Bronchial epithelial cell (primary cell): ENCODE results near the gene APOL3. TPM values are rescaled to one million over a fixed set of nuclear protein-coding genes. Genes with fewer than 3 reads are reported as not detected.

Experiments used
- DNase-seq: peaks from one replicate; pipeline ENCODE4 v3.0.0-alpha.2; 2010; ENCODE audit warnings: low read depth
- FAIRE-seq: peaks from 2 replicates; lab custom pipeline; 2011; peaks lifted over from hg19 to GRCh38; lab: Jason Lieb, UNC
- H3K27me3 ChIP-seq: 2 replicates; pipeline ENCODE4 v1.5.1; 2011; ENCODE audit warnings: low read length; ENCODE audit not compliant: control insufficient read depth, insufficient read depth
- H3K36me3 ChIP-seq: 2 replicates; pipeline ENCODE4 v1.5.1; 2011; ENCODE audit warnings: low read length; ENCODE audit not compliant: control insufficient read depth, insufficient read depth
- H3K4me3 ChIP-seq: 2 replicates; pipeline ENCODE4 v1.5.1; 2011; ENCODE audit warnings: mild to moderate bottlenecking, low read depth, low read length, control low read depth
- total RNA-seq: library from RNA; depleted of rRNA; stranded (reverse); fragments of >200 nt; gene quantifications from 2 replicates; pipeline ENCODE4 v1.2.1, GENCODE V29; 2014
- TF ChIP-seq, protein P1 (sequence below): IDR thresholded peaks from 2 replicates; pipeline ENCODE4 v1.5.1; 2011; ENCODE audit warnings: mild to moderate bottlenecking, moderate library complexity, low read length, control low read depth, inconsistent platforms; ENCODE audit not compliant: insufficient read depth, severe bottlenecking

Gene APOL3
- total RNA-seq, 1 donor from 2014 or later, result not detected

DNA sequence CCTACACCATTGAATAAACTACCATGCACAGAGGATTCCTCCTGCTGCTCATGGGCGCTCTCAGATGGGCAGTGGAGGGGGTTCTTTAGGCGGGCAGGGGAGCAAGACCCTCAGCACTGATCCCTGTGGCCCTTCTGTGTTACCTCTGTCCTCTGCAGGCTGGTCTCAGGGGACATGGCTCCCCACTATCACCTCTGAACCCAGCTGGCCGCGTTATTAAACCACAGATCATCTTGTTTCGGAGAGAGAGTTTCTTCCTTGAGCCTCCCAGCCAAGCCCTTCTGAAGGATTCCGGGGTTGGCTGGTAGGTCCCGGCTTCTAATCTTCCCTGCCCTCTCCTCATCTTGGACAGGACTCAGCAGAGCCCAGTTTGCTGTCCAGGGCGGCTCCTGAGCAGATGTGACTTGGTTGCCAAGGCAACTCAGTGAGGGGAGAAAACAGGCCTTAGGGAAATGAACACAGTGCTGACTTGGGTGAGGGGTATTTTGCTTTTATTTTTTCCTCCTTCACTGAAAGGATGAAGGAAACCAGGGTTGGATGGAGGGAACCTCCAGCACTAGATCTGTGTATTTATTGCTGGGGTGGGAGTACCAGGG, 13.3 kb downstream of the APOL3 start:
- no peak for FAIRE-seq
- TF ChIP-seq, protein P1, sequence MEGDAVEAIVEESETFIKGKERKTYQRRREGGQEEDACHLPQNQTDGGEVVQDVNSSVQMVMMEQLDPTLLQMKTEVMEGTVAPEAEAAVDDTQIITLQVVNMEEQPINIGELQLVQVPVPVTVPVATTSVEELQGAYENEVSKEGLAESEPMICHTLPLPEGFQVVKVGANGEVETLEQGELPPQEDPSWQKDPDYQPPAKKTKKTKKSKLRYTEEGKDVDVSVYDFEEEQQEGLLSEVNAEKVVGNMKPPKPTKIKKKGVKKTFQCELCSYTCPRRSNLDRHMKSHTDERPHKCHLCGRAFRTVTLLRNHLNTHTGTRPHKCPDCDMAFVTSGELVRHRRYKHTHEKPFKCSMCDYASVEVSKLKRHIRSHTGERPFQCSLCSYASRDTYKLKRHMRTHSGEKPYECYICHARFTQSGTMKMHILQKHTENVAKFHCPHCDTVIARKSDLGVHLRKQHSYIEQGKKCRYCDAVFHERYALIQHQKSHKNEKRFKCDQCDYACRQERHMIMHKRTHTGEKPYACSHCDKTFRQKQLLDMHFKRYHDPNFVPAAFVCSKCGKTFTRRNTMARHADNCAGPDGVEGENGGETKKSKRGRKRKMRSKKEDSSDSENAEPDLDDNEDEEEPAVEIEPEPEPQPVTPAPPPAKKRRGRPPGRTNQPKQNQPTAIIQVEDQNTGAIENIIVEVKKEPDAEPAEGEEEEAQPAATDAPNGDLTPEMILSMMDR, result no peak
- no peak overlapping the region for H3K4me3 ChIP-seq
- H3K36me3 ChIP-seq, result no peaks in the 10 kb centered on the region
- no peaks in the 10 kb centered on the region for H3K27me3 ChIP-seq
- DNase-seq, result no peak

DNA sequence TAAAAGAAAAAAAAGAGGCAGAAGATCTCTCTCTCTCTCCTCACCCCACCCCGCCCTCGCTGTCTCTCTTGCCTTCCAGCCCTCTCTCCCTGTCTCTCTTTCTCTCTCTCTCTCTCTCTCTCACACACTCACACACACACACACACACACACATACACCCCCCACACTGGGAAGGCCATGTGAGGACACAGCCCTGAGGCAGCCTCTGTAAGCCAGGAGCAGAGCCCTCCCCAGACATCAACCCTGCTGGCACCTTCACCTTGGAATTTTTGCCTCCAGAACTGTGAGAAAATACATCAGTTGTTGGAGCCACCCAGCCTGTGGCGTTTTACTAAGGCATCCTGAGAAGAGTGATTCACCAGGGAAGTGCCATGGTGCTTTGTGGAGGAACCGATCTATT, 14.7 kb downstream of the APOL3 start:
- DNase-seq (no peak), FAIRE-seq (no peak)
- no peaks in the 10 kb centered on the region for H3K36me3 ChIP-seq
- no peak overlapping the region for H3K4me3 ChIP-seq
- TF ChIP-seq, protein P1, result no peak
- no peaks in the 10 kb centered on the region for H3K27me3 ChIP-seq

DNA sequence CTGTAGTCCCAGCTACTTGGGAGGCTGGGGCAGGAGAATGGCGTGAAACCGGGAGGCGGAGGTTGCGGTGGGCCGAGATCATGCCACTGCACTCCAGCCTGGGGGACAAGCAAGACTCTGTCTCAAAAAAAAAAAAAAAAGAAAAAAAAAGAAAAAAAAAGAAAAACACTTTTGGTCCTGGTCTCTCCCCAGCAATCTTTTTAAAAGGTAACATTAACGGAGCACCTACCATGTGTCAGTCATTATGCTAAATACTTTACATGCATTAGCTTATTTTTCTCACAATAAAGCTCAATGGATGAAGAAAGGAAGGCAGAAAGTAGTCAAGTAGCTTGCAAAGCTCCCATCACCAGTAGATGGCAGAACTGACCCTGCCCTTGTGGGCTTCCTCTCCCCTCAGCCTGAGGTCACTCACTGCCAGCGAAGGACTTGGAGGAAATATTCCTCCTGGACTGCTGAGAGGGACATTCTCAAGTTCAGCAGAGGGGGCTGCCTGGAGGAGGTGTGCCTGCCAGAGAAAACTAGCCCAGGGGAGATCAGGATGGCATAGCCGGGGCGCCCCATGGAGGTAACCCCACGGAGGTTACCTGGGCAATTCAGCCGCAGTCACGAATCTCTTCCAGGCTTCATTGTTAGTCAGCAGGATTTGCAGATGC, 15.5 kb downstream of the APOL3 start:
- H3K36me3 ChIP-seq, result no peaks in the 10 kb centered on the region
- FAIRE-seq (peak; percentile 47), DNase-seq (peak; percentile 40)
- H3K4me3 ChIP-seq, result no peak overlapping the region
- H3K27me3 ChIP-seq, result no peaks in the 10 kb centered on the region
- TF ChIP-seq, protein P1, result peak; percentile 69

DNA sequence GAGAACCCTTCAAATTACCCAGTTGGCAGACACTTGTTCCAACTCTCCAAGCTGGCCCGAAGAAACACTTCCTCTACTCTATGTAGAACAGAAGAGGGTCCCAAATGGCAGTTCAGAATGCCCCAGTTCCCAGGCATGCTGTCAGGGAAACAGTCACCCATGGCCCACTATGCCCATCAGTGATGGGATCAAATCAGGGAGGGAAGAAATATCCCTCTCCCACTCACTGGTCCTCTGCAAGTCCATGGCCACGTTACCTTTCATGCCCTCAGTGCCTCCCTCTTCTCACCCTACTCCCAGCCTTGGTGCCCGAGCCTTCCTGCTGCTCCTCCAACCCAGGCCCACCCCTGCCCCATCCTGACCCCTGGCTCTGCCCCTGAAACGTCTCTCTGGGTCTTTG, 16.6 kb downstream of the APOL3 start:
- DNase-seq (no peak), FAIRE-seq (no peak)
- TF ChIP-seq, protein P1, result no peak
- Histone ChIP-seq H3K4me3 (no peak overlapping the region), H3K36me3 (no peaks in the 10 kb centered on the region), H3K27me3 (peaks cover 1% of the 10 kb centered on the region)

DNA sequence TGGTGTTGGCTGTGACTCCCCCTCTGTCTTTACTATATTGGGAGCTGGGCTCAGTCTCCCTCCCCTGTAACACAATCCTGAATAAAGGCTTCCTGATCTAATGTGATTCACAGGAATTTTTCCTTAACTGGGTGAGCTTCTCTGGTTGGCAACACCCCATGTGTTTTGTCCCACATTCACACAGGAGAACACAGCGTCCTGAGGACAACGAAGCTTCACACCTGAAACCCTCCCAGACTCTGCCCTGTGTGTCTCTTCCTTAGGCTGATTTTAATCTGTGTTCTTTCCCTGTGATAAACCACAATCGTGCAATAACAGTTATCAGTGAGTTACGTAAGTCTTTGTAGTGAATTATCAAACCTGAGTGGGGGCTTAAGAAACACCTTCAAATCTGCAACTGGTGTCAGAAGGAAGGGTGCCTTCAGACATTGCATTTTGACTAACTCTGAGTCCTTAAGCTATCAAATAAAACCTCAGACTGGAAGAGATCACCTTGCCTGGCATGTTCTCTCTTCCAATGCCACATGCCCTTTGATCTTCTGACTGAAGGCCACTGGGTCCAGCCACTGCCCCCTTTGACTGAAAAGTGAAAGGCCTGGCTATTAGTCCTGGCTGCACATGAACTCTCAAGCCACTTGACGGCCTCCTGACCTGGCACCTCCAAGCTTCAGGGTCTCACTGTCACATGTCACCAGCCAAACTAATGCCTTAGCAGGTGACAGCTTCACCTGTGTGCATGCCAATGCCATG, 17.3 kb downstream of the APOL3 start:
- H3K4me3 ChIP-seq, result no peak overlapping the region
- H3K27me3 ChIP-seq, result peaks cover 2% of the 10 kb centered on the region
- TF ChIP-seq, protein P1, result no peak
- peak; percentile 96 for FAIRE-seq
- no peaks in the 10 kb centered on the region for H3K36me3 ChIP-seq
- DNase-seq, result no peak
